Measurements from ENCODE around the gene PARP12.

PARP12 gene

GRCh38 chr7:139990142-139990535, 72.6 kb downstream of the PARP12 start:
- no peak for DNase-seq

- no peak for DNase-seq
Observed at GRCh38 chr7:139989366-139990141, 73.2 kb downstream of the PARP12 start.

- DNase-seq, result no peak
Observed at GRCh38 chr7:139987691-139988516, 74.8 kb downstream of the PARP12 start.

- no peak for DNase-seq
Observed at GRCh38 chr7:139985811-139986210, 76.9 kb downstream of the PARP12 start.

- DNase-seq, result no peak
Observed at GRCh38 chr7:139984642-139985539, 77.9 kb downstream of the PARP12 start.

- DNase-seq, result no peak
Observed at GRCh38 chr7:139982927-139983920, 79.5 kb downstream of the PARP12 start.

- no peak for DNase-seq
Observed at GRCh38 chr7:139981511-139981895, 81.2 kb downstream of the PARP12 start.

- no peak for DNase-seq
Observed at GRCh38 chr7:139976838-139977656, 85.7 kb downstream of the PARP12 start.

GRCh38 chr7:139976055-139976837, 86.5 kb downstream of the PARP12 start:
- DNase-seq, result no peak

- no peak for DNase-seq
Observed at GRCh38 chr7:139974179-139974811, 88.5 kb downstream of the PARP12 start.
